ENCODE measurements around the gene TTC28.

Gene TTC28

DNA sequence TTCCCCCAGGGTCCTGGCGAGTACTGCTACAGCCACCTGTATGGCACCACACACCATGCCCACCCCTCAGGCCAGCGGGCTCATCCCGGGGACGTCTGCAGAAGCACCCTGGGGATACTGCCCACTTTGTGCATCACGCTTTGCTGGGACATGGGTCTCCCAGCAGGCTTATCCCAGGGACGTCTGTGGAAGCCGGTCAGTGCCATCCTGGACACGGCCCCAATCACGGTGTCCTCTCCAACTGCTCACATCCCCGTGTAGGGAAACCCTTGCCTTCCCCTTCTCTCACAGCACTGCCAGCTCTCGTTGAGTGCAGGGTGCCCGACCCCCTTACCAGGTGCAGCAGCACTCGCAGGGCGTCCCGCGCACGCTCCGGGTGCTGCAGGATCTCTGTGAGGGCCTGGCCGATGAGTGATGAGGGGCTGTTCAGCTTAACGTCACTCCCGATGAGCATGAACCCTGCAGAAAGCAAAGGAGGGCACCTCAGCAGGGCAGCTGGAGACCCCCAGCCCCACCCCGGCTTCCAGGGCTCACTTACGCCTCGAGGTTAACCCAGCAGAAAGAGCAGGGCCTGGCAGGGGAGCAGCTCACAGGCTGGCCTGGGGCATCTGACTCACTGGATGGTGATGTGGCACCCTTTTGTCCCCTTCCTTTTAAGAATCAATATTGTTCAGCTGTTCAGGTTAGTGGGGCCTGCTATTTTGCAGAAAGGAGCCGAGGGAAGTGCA is 683.7 kb downstream of the TTC28 start:
- no peak for DNase-seq

DNA sequence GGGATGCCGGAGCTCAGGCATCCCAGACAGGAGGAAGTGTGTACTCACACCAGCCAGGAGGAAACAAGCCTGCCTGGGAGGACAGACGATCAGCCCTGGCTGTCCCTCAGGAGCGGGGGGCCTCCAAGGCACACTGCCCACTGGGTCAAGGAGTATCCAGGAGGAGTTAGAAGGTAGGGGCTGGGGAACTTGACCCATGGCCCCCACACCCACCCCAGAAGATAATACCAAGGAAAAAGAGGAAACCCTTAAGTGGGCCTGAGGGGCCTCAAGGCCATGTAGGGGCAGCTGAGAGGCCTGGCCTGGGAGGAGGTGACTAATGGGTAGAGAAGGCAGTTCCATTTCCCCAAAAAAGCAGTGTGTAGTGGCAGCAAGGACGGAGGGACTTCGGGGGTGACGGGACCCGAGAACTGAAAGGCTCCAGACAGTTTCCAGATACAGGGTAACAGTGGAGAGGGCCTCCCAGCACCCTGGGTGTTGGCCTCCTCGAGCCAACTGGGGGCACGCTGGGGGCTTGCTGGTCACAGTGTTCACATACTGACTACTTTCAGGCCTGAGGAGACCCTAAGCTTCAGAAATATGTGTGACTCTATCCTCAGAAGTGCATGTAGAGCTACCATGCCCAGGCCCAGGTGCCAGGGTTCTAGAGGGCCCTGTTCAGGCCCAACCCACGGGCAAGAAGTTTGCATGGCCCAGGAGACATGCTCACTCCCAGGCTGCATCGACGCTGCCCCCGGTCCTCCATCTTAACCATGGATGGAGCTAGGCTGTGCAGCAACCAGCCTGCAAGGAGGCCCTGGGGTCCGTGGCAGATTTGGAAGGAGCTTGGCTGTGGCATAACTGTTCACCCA is 684.9 kb downstream of the TTC28 start:
- DNase-seq: no peak

GRCh38 chr22:27993774-27994350 is 685.8 kb downstream of the TTC28 start:
- DNase-seq: no peak

DNA sequence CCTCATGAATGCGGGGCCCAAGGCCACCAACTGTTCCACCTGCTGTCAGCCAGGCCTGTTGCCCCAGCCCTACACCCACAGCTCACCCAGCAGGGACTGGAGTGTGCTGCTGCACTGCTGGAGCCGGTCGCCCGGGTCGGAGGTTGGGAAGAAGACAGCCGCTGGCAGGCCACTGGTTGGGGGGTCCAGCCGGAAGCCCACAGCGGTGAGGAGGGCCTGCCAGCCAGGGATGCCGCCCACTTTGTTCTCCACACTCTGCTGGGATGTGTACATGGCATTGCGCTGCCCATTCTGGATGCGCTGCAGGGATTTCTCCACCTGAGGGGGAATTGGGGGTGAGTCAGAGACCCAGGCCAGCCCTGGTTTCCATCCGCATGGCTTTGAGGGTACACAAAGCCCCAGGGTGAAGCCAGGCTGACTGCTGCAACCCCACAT is 686.4 kb downstream of the TTC28 start:
- DNase-seq: no peak

DNA sequence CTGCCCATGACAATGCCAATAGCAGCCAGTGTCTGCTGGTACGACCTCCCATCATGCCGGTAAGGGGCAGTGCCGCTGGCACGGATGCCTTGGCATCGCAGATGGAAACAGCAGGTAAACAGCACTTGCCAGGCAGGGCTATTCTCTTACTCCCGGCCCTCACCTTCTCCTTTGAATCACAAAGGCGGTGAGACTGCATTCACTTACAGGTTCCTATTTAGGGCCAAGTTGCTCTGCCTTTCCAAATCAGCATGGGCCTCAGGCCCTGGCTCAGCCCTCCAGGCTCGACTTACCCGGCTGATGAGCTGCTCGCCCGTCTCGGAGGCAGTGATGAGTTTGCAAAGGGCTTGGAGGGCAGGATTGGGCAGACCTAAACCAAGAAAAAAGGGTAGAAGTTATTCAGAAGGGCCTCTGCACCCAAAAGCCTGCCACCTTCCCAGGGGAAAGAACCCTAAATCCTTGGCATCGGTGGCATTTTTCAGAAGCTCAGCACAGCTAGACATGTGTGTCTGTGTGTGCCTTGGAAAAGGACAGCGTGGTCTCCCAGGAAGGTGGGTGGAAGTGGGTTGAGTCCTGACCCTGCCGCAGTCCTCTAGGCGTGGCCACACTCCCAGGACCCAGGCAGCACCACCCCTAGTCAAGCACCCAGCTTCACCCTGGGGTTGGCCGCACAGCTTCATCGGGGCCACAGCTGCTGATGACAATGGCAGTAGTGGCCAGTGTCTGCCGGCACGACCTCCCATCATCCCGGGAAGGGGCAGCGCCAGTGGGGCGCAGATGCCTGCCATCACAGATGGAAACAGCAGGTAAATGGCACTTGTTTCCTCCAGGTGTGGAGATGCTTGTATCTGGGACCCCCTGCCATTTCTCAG is 687.1 kb downstream of the TTC28 start:
- no peak for DNase-seq

DNA sequence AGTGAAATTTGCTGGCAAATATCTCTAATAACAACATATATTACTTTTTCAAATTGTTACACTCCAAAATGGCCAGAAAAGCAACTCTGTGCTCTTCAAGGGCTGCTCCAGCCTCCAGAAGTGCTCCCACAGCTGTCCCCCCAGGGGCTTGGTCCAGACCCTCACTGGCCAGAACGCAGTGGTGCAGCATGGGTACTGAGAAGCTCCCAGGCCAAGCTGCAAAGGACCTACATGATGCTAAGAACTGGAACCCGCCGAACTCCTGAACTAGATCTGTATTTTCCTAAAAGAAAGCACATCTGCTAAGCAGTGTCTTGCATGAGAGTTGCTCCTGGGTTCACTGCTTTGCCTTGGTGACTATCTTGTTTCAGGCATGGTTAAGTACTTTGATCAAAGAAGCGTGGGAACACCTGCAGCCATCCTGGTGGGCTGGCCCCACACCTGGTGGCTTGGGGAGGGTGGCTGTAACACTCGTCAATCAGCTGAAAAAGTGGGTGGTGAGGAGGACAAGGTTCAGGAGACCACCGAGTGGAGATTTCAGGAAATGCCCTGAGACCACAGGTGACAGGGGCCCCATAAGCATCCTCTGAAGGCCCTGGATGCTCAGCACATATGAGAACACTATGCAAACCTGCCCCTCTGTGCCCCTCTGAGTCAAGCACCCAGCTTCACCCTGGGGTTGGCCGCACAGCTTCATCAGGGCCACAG is 687.9 kb downstream of the TTC28 start:
- DNase-seq: no peak

- no peak for DNase-seq
These were observed 688.8 kb downstream of the TTC28 start for GRCh38 chr22:27990879-27991278.

- no peak for DNase-seq
These were observed 689.2 kb downstream of the TTC28 start for GRCh38 chr22:27990451-27990840.

- no peak for DNase-seq
These were observed 689.7 kb downstream of the TTC28 start for GRCh38 chr22:27989758-27990450.

DNA sequence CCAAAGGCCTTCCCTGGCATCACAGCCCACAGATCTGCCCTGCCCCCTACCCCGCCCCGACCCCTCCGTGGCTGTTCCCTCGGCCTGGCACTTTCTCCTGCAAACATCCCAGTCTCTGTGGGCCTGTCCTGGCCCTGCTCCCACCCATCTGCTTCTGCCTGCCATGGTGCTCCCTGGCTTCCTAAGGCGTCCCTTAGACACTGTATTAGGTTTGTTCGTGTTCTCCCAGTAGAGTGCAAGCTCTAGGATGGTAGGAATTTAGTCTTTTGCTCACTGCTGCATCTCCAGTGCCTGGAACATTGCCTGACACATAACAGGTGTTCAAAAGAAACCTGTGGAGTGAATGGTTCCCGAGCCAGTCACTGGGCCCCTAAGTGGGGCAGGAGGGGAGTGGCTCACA is 690.9 kb downstream of the TTC28 start:
- no peak for DNase-seq

GRCh38 chr22:27987557-27987956 is 692.1 kb downstream of the TTC28 start:
- DNase-seq: no peak

GRCh38 chr22:27986937-27987336 is 692.7 kb downstream of the TTC28 start:
- no peak for DNase-seq

DNA sequence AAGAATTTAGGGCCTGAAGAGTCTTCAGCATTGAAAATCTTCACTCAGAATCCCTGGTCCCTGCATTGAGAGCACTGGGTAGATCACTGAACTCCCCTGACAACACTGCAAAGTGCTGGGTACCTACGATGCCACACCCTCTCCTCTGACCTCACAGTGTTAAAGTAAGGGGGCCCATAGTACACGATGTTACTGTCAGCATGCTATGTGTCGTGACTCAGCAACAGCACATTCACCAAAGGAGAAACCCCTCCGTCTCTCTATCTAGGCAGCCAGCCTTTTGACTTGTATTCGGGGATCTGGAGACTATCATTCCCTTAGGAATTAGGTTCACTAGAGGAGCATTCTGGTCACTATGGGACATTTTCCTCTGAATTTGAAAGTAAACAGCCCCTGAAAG is 693.2 kb downstream of the TTC28 start:
- DNase-seq: no peak

GRCh38 chr22:27985323-27986275 is 694.0 kb downstream of the TTC28 start:
- DNase-seq: no peak

DNA sequence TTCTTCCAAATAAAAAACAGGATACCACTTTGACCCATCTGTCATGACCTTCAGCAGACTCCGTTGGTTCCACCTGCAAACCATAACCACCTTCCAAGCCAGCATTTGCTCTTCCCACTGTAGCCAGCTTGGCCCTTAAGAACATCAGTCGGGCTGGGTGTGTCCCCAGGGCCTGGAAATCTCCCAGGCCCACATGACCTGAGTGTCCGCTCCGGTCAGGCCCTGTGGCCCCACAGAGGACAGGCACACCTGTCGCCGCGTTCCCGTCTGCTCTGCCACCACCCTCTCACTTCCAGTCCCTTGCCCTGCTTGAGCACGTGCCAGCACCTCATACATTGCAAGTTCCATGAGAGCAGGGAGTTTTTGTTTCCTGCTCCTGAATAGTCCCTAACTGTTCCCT is 694.9 kb downstream of the TTC28 start:
- no peak for DNase-seq

- no peak for DNase-seq
These were observed 695.5 kb downstream of the TTC28 start for GRCh38 chr22:27984001-27984695.

DNA sequence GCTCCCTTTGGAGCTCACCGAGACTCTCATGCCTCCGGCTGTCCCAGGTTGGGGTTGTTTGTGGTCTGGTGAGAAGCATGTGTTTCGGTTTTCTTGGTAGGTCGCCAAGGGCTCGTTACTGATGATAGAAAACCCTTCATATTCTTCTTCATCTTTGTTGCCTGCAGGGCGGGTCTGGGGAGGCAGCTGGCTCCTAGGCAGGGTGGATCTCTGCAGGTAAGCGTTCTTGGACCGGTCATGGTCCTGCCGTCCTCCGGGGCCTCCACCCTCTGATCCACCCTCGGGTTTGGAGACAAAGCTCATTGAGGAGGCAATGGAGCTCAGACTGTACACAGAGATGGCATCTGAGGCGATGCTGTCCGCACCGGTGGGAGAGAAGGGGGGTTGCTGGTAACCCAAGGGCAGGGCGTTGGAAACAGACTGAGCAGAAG is 696.3 kb downstream of the TTC28 start:
- no peak for DNase-seq

DNA sequence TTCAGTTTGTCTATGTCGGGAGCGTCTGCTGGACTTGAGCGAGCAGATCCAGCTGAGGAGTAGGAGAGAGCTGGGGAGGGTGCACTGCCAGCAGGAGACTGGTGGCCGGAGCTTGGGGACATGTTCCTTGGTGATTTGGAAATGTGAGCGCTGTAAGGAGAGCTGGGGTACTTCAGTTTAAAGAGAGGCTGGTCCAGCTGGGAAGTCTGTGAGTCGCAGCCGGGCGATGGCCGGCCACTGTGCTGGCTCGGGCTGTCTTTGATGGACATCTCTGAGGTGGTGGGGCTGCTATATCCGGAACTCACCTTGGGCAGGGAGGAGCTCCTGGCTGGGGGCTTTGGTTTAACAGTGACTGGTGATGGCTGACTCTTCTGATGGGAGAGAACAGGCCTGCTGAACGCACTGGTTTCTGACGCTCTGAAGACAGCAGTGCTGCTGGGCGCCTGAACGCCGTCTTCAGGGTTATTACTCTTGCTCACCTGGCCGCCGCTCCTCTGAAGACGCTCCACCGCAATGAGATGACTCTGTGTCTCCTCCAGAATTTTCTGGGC is 696.9 kb downstream of the TTC28 start:
- DNase-seq: no peak

DNA sequence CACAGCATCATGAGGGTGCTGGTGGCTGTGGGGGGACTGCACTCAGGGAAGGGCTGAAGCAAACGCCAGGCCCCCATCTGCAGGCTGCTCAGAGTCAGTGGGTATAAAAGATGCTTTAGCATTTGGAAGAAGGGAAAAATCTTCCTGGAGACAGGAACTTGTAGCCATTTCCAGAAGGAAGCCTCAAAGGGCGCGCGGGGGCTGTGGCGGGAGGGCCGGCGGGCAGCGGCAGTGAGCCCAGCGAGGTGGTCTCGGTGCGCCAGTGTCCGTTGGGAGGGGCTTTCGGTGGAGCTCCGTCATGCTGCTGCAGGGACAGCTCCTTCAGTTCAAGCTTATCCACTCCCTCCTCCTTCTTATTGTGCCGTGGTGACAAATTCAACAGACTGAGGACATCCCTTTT is 697.5 kb downstream of the TTC28 start:
- no peak for DNase-seq

Data from NCI-H1105 (cell line).